HL-60 (cell line): ENCODE results near the gene FBXW4.

Source experiments
- CTCF ChIP-seq: IDR thresholded peaks from one replicate; pipeline ENCODE4 v1.5.1; 2011; ENCODE audit warnings: low read length, control low read depth, inconsistent platforms; ENCODE audit not compliant: insufficient read depth
- GABPA ChIP-seq: IDR thresholded peaks from 2 replicates; pipeline ENCODE4 v1.6.1; 2012; ENCODE audit warnings: low read depth
- POLR2AphosphoS5 ChIP-seq: IDR thresholded peaks from 2 replicates; pipeline ENCODE4 v1.6.1; 2012; ENCODE audit warnings: low read depth
- REST ChIP-seq: IDR thresholded peaks from 2 replicates; pipeline ENCODE4 v1.6.1; 2012; ENCODE audit warnings: low read depth; ENCODE audit not compliant: insufficient replicate concordance

- no peak for TF ChIP-seq CTCF
- no peak for TF ChIP-seq POLR2AphosphoS5
- no peak for TF ChIP-seq REST
- no peak for TF ChIP-seq GABPA
These were observed 47.7 kb downstream of the FBXW4 start for GRCh38 chr10:101647255-101647654.
